HepG2 (cell line): Measurements from ENCODE around the gene CIAO3. TPM values are rescaled to one million over a fixed set of nuclear protein-coding genes. Genes with fewer than 3 reads are reported as not detected.
A peak's percentile ranks its signal among the peaks of the same experiment; 100 is the strongest.

Experiments
- ATAC-seq: fragments of 200-7000 bp; cut with Tn5 transposase; 3 replicates; pipeline ENCODE4 v1.9.1; 2020; ENCODE audit warnings: mild to moderate bottlenecking, moderate library complexity
- BruUV-seq: library from RNA; stranded (reverse); fragments of 400-500 nt; replicated peaks from 2 replicates; lab custom pipeline; 2021; lab: Mats Ljungman, UMichigan
- CTCF ChIA-PET: fragments of 300-600 bp; formaldehyde crosslinking; extraction: SDS; loops from one replicate; lab custom pipeline; 2021; ENCODE audit warnings: low total read pairs, inconsistent platforms, low intra/inter-chr PET ratio; lab: Yijun Ruan, JAX
- POLR2A ChIA-PET: fragments of 350-600 bp; sonication (Branson Sonifier 250); formaldehyde crosslinking; loops from one replicate; lab custom pipeline; 2020; ENCODE audit warnings: antibody characterized with exemption, inconsistent platforms; lab: Yijun Ruan, JAX
- DNase-seq: peaks from one replicate; pipeline ENCODE4 v3.0.0-alpha.2; 2015; ENCODE audit warnings: low spot score
- FAIRE-seq: peaks from 3 replicates; lab custom pipeline; 2011; peaks lifted over from hg19 to GRCh38; lab: Jason Lieb, UNC
- H2AFZ ChIP-seq: one replicate; pipeline ENCODE4 v1.6.1; 2011; ENCODE audit warnings: low read length, inconsistent platforms
- H3K27ac ChIP-seq: fragments of 300-600 bp; 3 replicates; pipeline ENCODE4 v1.8.0; 2011; ENCODE audit warnings: mixed run types, mild to moderate bottlenecking, mixed read lengths, low read length, inconsistent platforms; ENCODE audit not compliant: insufficient read depth; ENCODE audit errors: extremely low read length
- H3K27me3 ChIP-seq, 2 experiments: fragments of 200-600 bp in 1 of 2; 2 replicates in 1 of 2; 3 replicates in 1 of 2; pipeline versions ENCODE4 v1.6.0 to v1.8.0; 2011; ENCODE audit warnings: low read length in 2 of 2, mild to moderate bottlenecking in 2 of 2, moderate library complexity in 2 of 2, inconsistent platforms in 1 of 2; ENCODE audit not compliant: insufficient read depth in 2 of 2, control insufficient read depth in 1 of 2
- H3K36me3 ChIP-seq, 2 experiments: fragments of 200-600 bp in 1 of 2; replicated peaks in 1 of 2; 2 replicates in 1 of 2; 3 replicates in 1 of 2; pipeline versions ENCODE4 v1.5.1 to v1.8.0; 2011; ENCODE audit warnings: low read length in 2 of 2, inconsistent platforms in 1 of 2; ENCODE audit not compliant: insufficient read depth in 2 of 2, control insufficient read depth in 1 of 2
- H3K4me1 ChIP-seq: 2 replicates; pipeline ENCODE4 v1.5.1; 2012; ENCODE audit warnings: low read length, inconsistent platforms; ENCODE audit not compliant: insufficient read depth
- H3K4me2 ChIP-seq: 2 replicates; pipeline ENCODE4 v1.6.0; 2011; ENCODE audit warnings: low read depth, low read length, inconsistent platforms
- H3K4me3 ChIP-seq, 3 experiments: fragments of 200-600 bp in 1 of 3; sonication (generic), shearing (Covaris generic) in 1 of 3; replicated peaks in 1 of 3; 2 replicates each; pipeline ENCODE4 v1.5.1; 2011 to 2016; ENCODE audit warnings: low read length in 3 of 3, inconsistent platforms in 2 of 3, low read depth in 2 of 3, mild to moderate bottlenecking in 2 of 3, control low read depth in 1 of 3, mixed read lengths in 1 of 3; ENCODE audit not compliant: insufficient read depth in 1 of 3
- H3K79me2 ChIP-seq: one replicate; pipeline ENCODE4 v1.6.1; 2011; ENCODE audit warnings: low read length, inconsistent platforms; ENCODE audit not compliant: insufficient read depth
- H3K9ac ChIP-seq: 2 replicates; pipeline ENCODE4 v1.6.0; 2011; ENCODE audit warnings: mild to moderate bottlenecking, low read depth, low read length, inconsistent platforms; ENCODE audit not compliant: insufficient read depth
- H3K9me3 ChIP-seq: 2 replicates; pipeline ENCODE4 v1.5.1; 2012; ENCODE audit warnings: mild to moderate bottlenecking, low read length
- H4K20me1 ChIP-seq: 2 replicates; pipeline ENCODE4 v1.6.0; 2011; ENCODE audit warnings: inconsistent platforms, mild to moderate bottlenecking, low read length, moderate library complexity; ENCODE audit not compliant: insufficient read depth
- CC2D1A ChIP-seq: sonication (generic); formaldehyde crosslinking; IDR thresholded peaks from 2 replicates; pipeline ENCODE4 v1.8.1; 2023; ENCODE audit warnings: mild to moderate bottlenecking, missing genetic modification reagents
- CTCF ChIP-seq: sonication (generic); formaldehyde crosslinking; IDR thresholded peaks from 2 replicates; pipeline ENCODE4 v1.5.0; 2020; ENCODE audit warnings: mild to moderate bottlenecking, missing genetic modification reagents, moderate library complexity
- RAD21 ChIP-seq: fragments of 450-650 bp; formaldehyde crosslinking; IDR thresholded peaks from 2 replicates; pipeline ENCODE4 v1.5.0; 2020; ENCODE audit warnings: mild to moderate bottlenecking
- STAG1 ChIP-seq: sonication (generic); formaldehyde crosslinking; IDR thresholded peaks from 2 replicates; pipeline ENCODE4 v1.4.0; 2020; ENCODE audit warnings: missing genetic modification reagents
- TBP ChIP-seq: sonication (generic); formaldehyde crosslinking; IDR thresholded peaks from 2 replicates; pipeline ENCODE4 v1.5.0; 2020; ENCODE audit warnings: missing genetic modification reagents
- UBTF ChIP-seq: sonication (generic); formaldehyde crosslinking; IDR thresholded peaks from 2 replicates; pipeline ENCODE4 v1.4.0; 2020; ENCODE audit warnings: mild to moderate bottlenecking, missing genetic modification reagents
- ZBTB21 ChIP-seq: sonication (generic); formaldehyde crosslinking; IDR thresholded peaks from 2 replicates; pipeline ENCODE4 v1.4.0; 2020; ENCODE audit warnings: missing genetic modification reagents
- ZBTB33 ChIP-seq: sonication (generic); formaldehyde crosslinking; IDR thresholded peaks from 2 replicates; pipeline ENCODE4 v1.4.0; 2020; ENCODE audit warnings: missing genetic modification reagents
- ZFX ChIP-seq: sonication (generic); formaldehyde crosslinking; IDR thresholded peaks from 2 replicates; pipeline ENCODE4 v1.4.0; 2020; ENCODE audit warnings: mild to moderate bottlenecking, low read depth, missing genetic modification reagents, moderate library complexity
- ZNF441 ChIP-seq: sonication (generic); formaldehyde crosslinking; IDR thresholded peaks from 2 replicates; pipeline ENCODE4 v1.7.0; 2021; ENCODE audit warnings: missing genetic modification reagents, borderline replicate concordance
- ZNF556 ChIP-seq: sonication (generic); formaldehyde crosslinking; IDR thresholded peaks from 2 replicates; pipeline ENCODE4 v1.4.0; 2020; ENCODE audit warnings: mild to moderate bottlenecking, missing genetic modification reagents, borderline replicate concordance
- ZNF678 ChIP-seq: sonication (generic); formaldehyde crosslinking; IDR thresholded peaks from 2 replicates; pipeline ENCODE4 v1.4.0; 2020; ENCODE audit warnings: mild to moderate bottlenecking, missing genetic modification reagents
- ZNF768 ChIP-seq: sonication (generic); formaldehyde crosslinking; IDR thresholded peaks from 2 replicates; pipeline ENCODE4 v1.4.0; 2020; ENCODE audit warnings: missing genetic modification reagents
- WGBS: methylation state at CpG from one replicate; pipeline ENCODE4 v1.1.6; 2017; ENCODE audit warnings: low lambda C conversion rate; 5-methylcytosine and 5-hydroxymethylcytosine counted together
- in situ Hi-C: cut with HindIII; loops from 2 replicates; pipeline ENCODE4 v1.10.0; 2017; ENCODE audit warnings: low pct_unique_long_range_greater_than_20kb; ENCODE audit not compliant: extremely low pct_ligation_motif_present
- intact Hi-C: fragments of 100-400 bp; cut with micrococcal nuclease; formaldehyde crosslinking; loops from one replicate; pipeline ENCODE4 v1.10.0; 2022; ENCODE audit not compliant: unreplicated experiment
- polyA plus RNA-seq, 8 experiments: library from polyadenylated mRNA; depleted of rRNA in 3 of 8; stranded (reverse) in 7 of 8; unstranded in 1 of 8; fragments of >200 nt; fragmentation: Illumina TruSeq in 4 of 8; extraction: Trizol in 4 of 8; gene quantifications; 2 replicates each; pipeline versions ENCODE4 v1.2.1 to v1.2.3, GENCODE V29; 2011 to 2016; ENCODE audit warnings: low read depth in 4 of 8, missing spikeins in 1 of 8, mixed read lengths in 1 of 8; ENCODE audit not compliant: insufficient read depth in 1 of 8
- total RNA-seq, 5 experiments: library from RNA; depleted of rRNA; stranded (reverse); fragments of >200 nt; fragmentation: Illumina TruSeq; extraction: Trizol; gene quantifications; 2 replicates each; pipeline ENCODE4 v1.2.3, GENCODE V29; 2016; ENCODE audit warnings: low read depth in 1 of 5

CIAO3 gene
- total and polyA plus RNA-seq, 2 of the 13 experiments (the other 11 are each of a cell fraction or from before 2014, with no cell fraction given), result 21.7 to 25.0 TPM

GRCh38 chr16:733382-734207 is 7.2 kb downstream of the CIAO3 start (continued):
- TF ChIP-seq CTCF (CRISPR knock-in tag) (peak; percentile 72), ZBTB33 (CRISPR knock-in tag) (peak; percentile 98), ZNF768 (peak; percentile 34; the same call in 1 of the 2 replicates), STAG1 (CRISPR knock-in tag) (peak; percentile 48), ZNF556 (CRISPR knock-in tag) (no peak), ZFX (CRISPR knock-in tag) (peak; percentile 38; the same call in 1 of the 2 replicates)

DNA sequence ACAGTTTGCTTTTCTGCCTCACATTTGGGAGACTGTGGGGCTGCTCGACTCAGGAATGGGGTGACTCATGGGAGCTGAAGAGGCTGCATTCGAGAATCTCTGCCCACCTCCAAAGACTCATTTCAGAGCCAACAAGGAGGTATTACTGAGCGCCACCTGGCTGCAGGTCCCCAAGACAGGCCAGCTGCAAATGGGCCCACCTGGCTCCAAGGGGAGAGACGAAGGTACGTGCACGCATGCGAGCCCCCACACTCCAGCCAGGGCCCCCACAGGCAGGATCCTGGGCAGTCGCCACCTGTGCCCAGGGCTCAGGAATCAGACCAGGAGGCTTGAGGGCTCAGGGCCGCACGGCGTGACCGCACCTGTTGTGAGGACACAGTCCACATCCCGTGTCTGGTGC is 7.9 kb downstream of the CIAO3 start:
- Histone ChIP-seq H3K4me1 (no peaks in the 10 kb centered on the region), H3K27me3 (no peaks in the 10 kb centered on the region), H2AFZ (no peak overlapping the region)
- CTCF ChIA-PET, result interaction anchor here (2.7 kb wide), 1 partner anchor 21 kb away, joined by 19 read pairs; no protein-coding TSS in a partner anchor
- no peak for ATAC-seq
- no peak for TF ChIP-seq ZNF678 (CRISPR knock-in tag)
- TF ChIP-seq CTCF (CRISPR knock-in tag), result peak; percentile 42
- TF ChIP-seq UBTF (CRISPR knock-in tag), result no peak
- 0 out of 2 replicates have a peak, but pooled peaks have one; percentile 12 for TF ChIP-seq RAD21 (CRISPR knock-in tag)
- no peak for TF ChIP-seq ZNF441 (CRISPR knock-in tag)
- no peak for TF ChIP-seq TBP (CRISPR knock-in tag)
- no peak for TF ChIP-seq CC2D1A (CRISPR knock-in tag)
- TF ChIP-seq ZBTB21, result no peak
- TF ChIP-seq, all 625 proteins: peak for 2
- 89% methylated on average over 6 of the region's 13 CpGs for WGBS
- H3K9me3 ChIP-seq, result no peaks in the 10 kb centered on the region
- FAIRE-seq (no peak), DNase-seq (no peak)
- no TSS peak for BruUV-seq
- no peak overlapping the region for H3K27ac ChIP-seq
- H3K4me2 ChIP-seq, result no peak overlapping the region
- H4K20me1 ChIP-seq, result 0 out of 2 replicates have a peak, but pooled peaks cover 2% of the 10 kb centered on the region
- H3K9ac ChIP-seq, result no peak overlapping the region
- intact Hi-C loops, result no loop called here
- in situ Hi-C loops, result no loop called here
- H3K79me2 ChIP-seq, result no peaks in the 10 kb centered on the region
- peaks cover 3 to 25% of the 10 kb centered on the region in 2 experiments; a peak in 2 of 5 replicates for H3K36me3 ChIP-seq
- H3K4me3 ChIP-seq, result no peak overlapping the region
- POLR2A ChIA-PET, result interaction anchor here (1.2 to 2.2 kb wide), 2 partner anchors 12 to 20 kb away, joined by 3 to 7 read pairs; partner anchors contain the start of gene ANTKMT
